ENCODE results near the gene DBN1.
A peak's percentile ranks its signal among the peaks of the same experiment; 100 is the strongest.

DBN1 gene

GRCh38 chr5:177457852-177458681, 15.4 kb downstream of the DBN1 start:
- no peak for TF ChIP-seq CTCF (IDR thresholded peaks at IDR 0.05; ENCODE audit: low read depth, low read length, missing control alignments)

GRCh38 chr5:177456976-177457851, 16.2 kb downstream of the DBN1 start:
- H3K4me3 ChIP-seq (ENCODE audit: low read depth, low read length): no peak overlapping the region
- TF ChIP-seq CTCF (IDR thresholded peaks at IDR 0.05; ENCODE audit: low read depth, low read length, missing control alignments): peak; percentile 72
- DNase-seq (ENCODE audit: low read depth): peak; percentile 88

More at GRCh38 chr5:177457852-177458681, 15.4 kb downstream of the DBN1 start:
- no peak overlapping the region for H3K4me3 ChIP-seq (ENCODE audit: low read depth, low read length)
- DNase-seq (ENCODE audit: low read depth): no peak

GRCh38 chr5:177456591-177456964, 16.9 kb downstream of the DBN1 start:
- no peak for TF ChIP-seq CTCF (IDR thresholded peaks at IDR 0.05; ENCODE audit: low read depth, low read length, missing control alignments)
- H3K4me3 ChIP-seq (ENCODE audit: low read depth, low read length): no peak overlapping the region
- DNase-seq (ENCODE audit: low read depth): no peak

- peak overlapping the region; percentile 76 for H3K4me3 ChIP-seq (ENCODE audit: low read depth, low read length)
- DNase-seq (ENCODE audit: low read depth): peak; percentile 67
- peak; percentile 94 for TF ChIP-seq CTCF (IDR thresholded peaks at IDR 0.05; ENCODE audit: low read depth, low read length, missing control alignments)
Measured at GRCh38 chr5:177455661-177456590, 17.5 kb downstream of the DBN1 start.

GRCh38 chr5:177455036-177455660, 18.3 kb downstream of the DBN1 start:
- TF ChIP-seq CTCF (IDR thresholded peaks at IDR 0.05; ENCODE audit: low read depth, low read length, missing control alignments): peak; percentile 75
- peak; percentile 59 for DNase-seq (ENCODE audit: low read depth)
- H3K4me3 ChIP-seq (ENCODE audit: low read depth, low read length): peak overlapping the region; percentile 76
